ENCODE measurements around the gene FAM193A. TPM values are rescaled to one million over a fixed set of nuclear protein-coding genes. Genes with fewer than 3 reads are reported as not detected.
"Not testable (repeated sequence)": the region's sequence is repeated elsewhere in the genome, so short reads cannot be mapped to it uniquely, and the experiment has no call there.

The FAM193A gene
- polyA plus RNA-seq, 1 experiment: 5.9 TPM

DNA sequence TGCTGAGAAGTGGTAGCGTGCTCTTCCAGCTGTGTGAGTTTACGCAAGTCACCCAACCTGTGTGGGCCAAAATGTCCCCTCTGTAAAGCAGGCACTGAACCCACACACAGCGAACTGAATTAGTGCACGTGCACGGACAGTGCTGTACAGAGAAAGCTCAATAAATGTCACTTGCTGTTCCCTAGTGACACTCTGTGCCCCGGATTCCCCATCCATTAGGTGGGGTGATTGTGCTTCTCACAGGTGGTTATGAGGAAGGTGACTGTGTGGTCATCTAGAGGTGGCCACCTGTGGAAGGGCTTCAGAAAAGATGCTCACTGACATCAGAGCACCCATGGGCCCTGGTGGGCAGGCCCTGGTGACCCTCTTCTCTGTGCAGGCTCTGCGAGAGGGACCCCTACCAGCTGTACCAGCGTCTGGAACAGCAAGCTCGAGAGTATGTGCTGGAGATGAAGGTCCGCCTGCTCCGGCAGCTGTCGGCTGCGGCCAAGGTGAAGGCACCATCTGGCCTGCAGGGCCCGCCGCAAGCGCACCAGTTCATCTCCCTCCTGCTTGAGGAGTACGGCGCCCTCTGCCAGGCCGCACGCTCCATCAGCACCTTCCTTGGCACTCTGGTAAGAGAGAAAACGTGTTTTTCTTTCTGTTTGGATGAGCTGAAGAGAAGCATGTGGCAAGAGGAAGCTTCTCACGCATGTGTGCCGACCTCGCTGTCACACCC is 94.3 kb downstream of the FAM193A start:
- CTCF ChIA-PET: interaction anchor here (0.6 kb wide), 1 partner anchor 105 kb away, joined by 5 read pairs; no protein-coding TSS in a partner anchor
- POLR2A ChIA-PET: no interaction called here
- H3K27me3 ChIP-seq (ENCODE audit: control insufficient read depth, insufficient read depth, low read length): no peaks in the 10 kb centered on the region
- no peak for TF ChIP-seq CTCF (IDR thresholded peaks at IDR 0.05; ENCODE audit: low read depth, low read length)
- no peak overlapping the region for H3K27ac ChIP-seq (ENCODE audit: low read depth, low read length)
- H3K4me3 ChIP-seq (ENCODE audit: low read depth, low read length): no peak overlapping the region
- H3K9me3 ChIP-seq (ENCODE audit: control insufficient read depth, insufficient read depth, low read length): no peaks in the 10 kb centered on the region
- no peak for DNase-seq (ENCODE audit: low read depth, low spot score)

DNA sequence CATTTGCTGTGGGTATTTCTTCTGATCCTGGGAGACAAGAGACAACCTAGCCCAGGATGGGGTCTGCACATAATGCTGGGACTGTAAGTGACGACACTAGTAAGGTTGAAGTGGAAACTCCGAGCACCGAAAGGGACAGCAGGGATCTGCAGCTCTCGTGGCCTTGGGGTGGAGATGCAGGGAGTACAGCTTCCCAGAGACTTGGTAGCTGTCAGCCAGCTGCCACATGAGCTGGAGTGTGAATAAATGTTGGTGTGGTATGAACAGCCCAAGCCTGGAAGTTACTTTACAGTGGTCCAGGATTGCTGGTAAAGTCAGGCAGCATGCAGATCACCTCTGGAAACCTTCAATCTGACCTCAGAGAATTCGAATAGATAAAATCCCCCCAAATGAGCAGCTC is 97.6 kb downstream of the FAM193A start:
- CTCF ChIA-PET: interaction anchor here (0.5 kb wide), 1 partner anchor 18 kb away, joined by 3 read pairs; no protein-coding TSS in a partner anchor
- no peak for DNase-seq (ENCODE audit: low read depth, low spot score)
- Histone ChIP-seq H3K9me3 (ENCODE audit: control insufficient read depth, insufficient read depth, low read length) (no peaks in the 10 kb centered on the region), H3K4me3 (ENCODE audit: low read depth, low read length) (no peak overlapping the region), H3K27ac (ENCODE audit: low read depth, low read length) (no peak overlapping the region), H3K27me3 (ENCODE audit: control insufficient read depth, insufficient read depth, low read length) (no peaks in the 10 kb centered on the region)
- POLR2A ChIA-PET: no interaction called here
- no peak for TF ChIP-seq CTCF (IDR thresholded peaks at IDR 0.05; ENCODE audit: low read depth, low read length)

DNA sequence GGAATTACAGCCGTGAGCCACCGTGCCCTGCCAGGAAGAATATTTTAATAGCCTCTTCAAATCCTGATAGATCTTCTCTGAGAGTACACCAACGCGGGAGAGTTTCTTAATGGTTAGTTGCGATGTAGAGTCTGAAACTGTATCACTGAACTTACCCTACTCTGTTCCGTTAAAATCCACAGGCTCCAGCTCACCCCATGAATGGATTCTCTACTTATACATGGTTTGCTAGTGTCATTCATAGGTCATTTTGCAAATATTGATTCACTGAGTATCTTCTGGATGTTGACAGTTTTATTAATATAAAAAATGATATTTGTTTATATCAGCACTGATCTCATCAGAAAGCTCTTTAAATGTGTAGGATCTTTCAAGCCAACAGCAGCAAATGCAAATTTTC is 99.9 kb downstream of the FAM193A start:
- no peak for TF ChIP-seq CTCF (IDR thresholded peaks at IDR 0.05; ENCODE audit: low read depth, low read length)
- CTCF ChIA-PET: no interaction called here

DNA sequence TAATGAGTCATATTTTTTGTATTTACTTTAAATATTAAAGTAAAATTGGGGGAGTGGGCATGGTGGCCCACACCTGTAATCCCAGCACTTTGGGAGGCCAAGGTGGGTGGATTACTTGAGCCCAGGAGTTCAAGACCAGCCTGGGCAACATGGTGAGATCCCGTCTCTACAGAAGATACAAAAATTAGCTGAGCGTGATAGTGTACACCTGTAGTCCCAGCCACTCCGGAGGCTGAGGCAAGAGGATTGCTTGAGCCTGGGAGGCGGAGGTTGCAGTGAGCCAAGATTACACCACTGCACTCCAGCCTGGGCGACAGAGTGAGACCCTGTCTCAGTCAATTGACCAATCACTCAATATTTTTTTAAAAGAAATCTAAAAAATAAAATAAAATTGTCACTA is 100.5 kb downstream of the FAM193A start:
- CTCF ChIA-PET; H3K9me3 ChIP-seq (ENCODE audit: control insufficient read depth, insufficient read depth, low read length); H3K27me3 ChIP-seq (ENCODE audit: control insufficient read depth, insufficient read depth, low read length); H3K27ac ChIP-seq (ENCODE audit: low read depth, low read length); DNase-seq (ENCODE audit: low read depth, low spot score); H3K4me3 ChIP-seq (ENCODE audit: low read depth, low read length); POLR2A ChIA-PET: not testable (repeated sequence)

More for the DNA sequence above, 99.9 kb downstream of the FAM193A start:
- POLR2A ChIA-PET: no interaction called here
- no peak for DNase-seq (ENCODE audit: low read depth, low spot score)
- Histone ChIP-seq H3K4me3 (ENCODE audit: low read depth, low read length) (no peak overlapping the region), H3K9me3 (ENCODE audit: control insufficient read depth, insufficient read depth, low read length) (no peaks in the 10 kb centered on the region), H3K27ac (ENCODE audit: low read depth, low read length) (no peak overlapping the region), H3K27me3 (ENCODE audit: control insufficient read depth, insufficient read depth, low read length) (no peaks in the 10 kb centered on the region)

GRCh38 chr4:2637956-2638552 is 101.6 kb downstream of the FAM193A start:
- no peak for DNase-seq (ENCODE audit: low read depth, low spot score)
- POLR2A ChIA-PET: no interaction called here
- no peak for TF ChIP-seq CTCF (IDR thresholded peaks at IDR 0.05; ENCODE audit: low read depth, low read length)
- H3K9me3 ChIP-seq (ENCODE audit: control insufficient read depth, insufficient read depth, low read length): no peaks in the 10 kb centered on the region
- no peak overlapping the region for H3K4me3 ChIP-seq (ENCODE audit: low read depth, low read length)
- H3K27ac ChIP-seq (ENCODE audit: low read depth, low read length): no peak overlapping the region
- CTCF ChIA-PET: no interaction called here
- no peaks in the 10 kb centered on the region for H3K27me3 ChIP-seq (ENCODE audit: control insufficient read depth, insufficient read depth, low read length)

All from AG04450 (cell line).